HG02571 (cell line): Measurements from ENCODE around the gene RASA3.
"Not testable (repeated sequence)": the region's sequence is repeated elsewhere in the genome, so short reads cannot be mapped to it uniquely, and the experiment has no call there.

Source experiments
- ATAC-seq: cut with Tn5 transposase; IDR thresholded peaks from one replicate; pipeline ENCODE4 v1.9.1; 2021; ENCODE audit warnings: mild to moderate bottlenecking, moderate library complexity; ENCODE audit not compliant: unreplicated experiment

Gene RASA3

GRCh38 chr13:114157869-114158495, 25.6 kb upstream of the RASA3 start:
- ATAC-seq = no peak

- no peak for ATAC-seq
Measured at GRCh38 chr13:114155926-114156883, 23.8 kb upstream of the RASA3 start.

GRCh38 chr13:114155320-114155719, 22.9 kb upstream of the RASA3 start:
- ATAC-seq = no peak

GRCh38 chr13:114154476-114154875, 22.1 kb upstream of the RASA3 start:
- no peak for ATAC-seq

- no peak for ATAC-seq
Measured at GRCh38 chr13:114153485-114154080, 21.2 kb upstream of the RASA3 start.

- no peak for ATAC-seq
Measured at GRCh38 chr13:114152831-114153371, 20.5 kb upstream of the RASA3 start.

GRCh38 chr13:114152285-114152645, 19.8 kb upstream of the RASA3 start:
- no peak for ATAC-seq

GRCh38 chr13:114151565-114152284, 19.3 kb upstream of the RASA3 start:
- no peak for ATAC-seq

GRCh38 chr13:114151031-114151430, 18.6 kb upstream of the RASA3 start:
- no peak for ATAC-seq

GRCh38 chr13:114149774-114150740, 17.6 kb upstream of the RASA3 start:
- no peak for ATAC-seq

GRCh38 chr13:114148886-114149285, 16.5 kb upstream of the RASA3 start:
- not testable (repeated sequence) for ATAC-seq

GRCh38 chr13:114148521-114148855, 16.1 kb upstream of the RASA3 start:
- peak; percentile 77 for ATAC-seq

GRCh38 chr13:114147803-114148520, 15.5 kb upstream of the RASA3 start:
- peak; percentile 24 for ATAC-seq

GRCh38 chr13:114146629-114147028, 14.2 kb upstream of the RASA3 start:
- no peak for ATAC-seq

GRCh38 chr13:114146173-114146572, 13.8 kb upstream of the RASA3 start:
- no peak for ATAC-seq

GRCh38 chr13:114145722-114146121, 13.3 kb upstream of the RASA3 start:
- no peak for ATAC-seq

- ATAC-seq = no peak
Measured at GRCh38 chr13:114145256-114145655, 12.8 kb upstream of the RASA3 start.

- no peak for ATAC-seq
Measured at GRCh38 chr13:114144606-114145244, 12.3 kb upstream of the RASA3 start.
